DND-41 (cell line): ENCODE measurements around the gene GRID1.

Experiments
- ATAC-seq: fragments of 200-7000 bp; cut with Tn5 transposase; 3 replicates; pipeline ENCODE4 v1.9.1; 2021; ENCODE audit warnings: low read depth; ENCODE audit not compliant: insufficient read depth
- DNase-seq: peaks from one replicate; pipeline ENCODE4 v3.0.0-alpha.2; 2020
- H2AFZ ChIP-seq: 2 replicates; pipeline ENCODE4 v1.6.0; 2012; ENCODE audit warnings: low read depth, low read length
- H3K27ac ChIP-seq: 2 replicates; pipeline ENCODE4 v1.5.1; 2012; ENCODE audit warnings: low read length, inconsistent platforms
- H3K27me3 ChIP-seq: fragments of 200-600 bp; sonication (generic); 2 replicates; pipeline ENCODE4 v1.6.0; 2012; ENCODE audit warnings: low read length, mild to moderate bottlenecking, inconsistent platforms; ENCODE audit not compliant: insufficient read depth, poor library complexity
- H3K36me3 ChIP-seq: 2 replicates; pipeline ENCODE4 v1.5.1; 2012; ENCODE audit warnings: low read length, inconsistent platforms; ENCODE audit not compliant: insufficient read depth
- H3K4me1 ChIP-seq: 2 replicates; pipeline ENCODE4 v1.5.1; 2012; ENCODE audit warnings: mild to moderate bottlenecking, low read length; ENCODE audit not compliant: insufficient read depth
- H3K4me2 ChIP-seq: 2 replicates; pipeline ENCODE4 v1.6.0; 2012; ENCODE audit warnings: mild to moderate bottlenecking, moderate library complexity, low read length, inconsistent platforms; ENCODE audit not compliant: insufficient read depth
- H3K4me3 ChIP-seq, 2 experiments: fragments of 200-600 bp in 1 of 2; shearing (Covaris generic) in 1 of 2; 2 replicates each; pipeline ENCODE4 v1.5.1; 2012 to 2016; ENCODE audit warnings: inconsistent platforms in 2 of 2, low read length in 2 of 2, mild to moderate bottlenecking in 2 of 2, low read depth in 1 of 2, moderate library complexity in 1 of 2
- H3K79me2 ChIP-seq: 2 replicates; pipeline ENCODE4 v1.6.0; 2012; ENCODE audit warnings: low read length, inconsistent platforms; ENCODE audit not compliant: insufficient read depth
- H3K9ac ChIP-seq: 2 replicates; pipeline ENCODE4 v1.6.0; 2012; ENCODE audit warnings: low read depth, mild to moderate bottlenecking, inconsistent platforms, low read length, moderate library complexity
- H3K9me3 ChIP-seq: 2 replicates; pipeline ENCODE4 v1.5.1; 2012; ENCODE audit warnings: low read length, moderate library complexity, mild to moderate bottlenecking, inconsistent platforms; ENCODE audit not compliant: insufficient read depth, severe bottlenecking
- H4K20me1 ChIP-seq: 2 replicates; pipeline ENCODE4 v1.6.0; 2012; ENCODE audit warnings: low read length; ENCODE audit not compliant: insufficient read depth
- CTCF ChIP-seq: IDR thresholded peaks from 2 replicates; pipeline ENCODE4 v1.5.1; 2012; ENCODE audit warnings: borderline replicate concordance, low read length, moderate library complexity, mild to moderate bottlenecking; ENCODE audit not compliant: poor library complexity, severe bottlenecking; ENCODE audit errors: extremely low read depth
- EZH2 ChIP-seq: IDR thresholded peaks from 3 replicates; pipeline ENCODE4 v1.6.1; 2012; ENCODE audit warnings: borderline replicate concordance, low read depth, mild to moderate bottlenecking, moderate library complexity, low read length, inconsistent platforms; ENCODE audit not compliant: severe bottlenecking

GRID1 gene

DNA sequence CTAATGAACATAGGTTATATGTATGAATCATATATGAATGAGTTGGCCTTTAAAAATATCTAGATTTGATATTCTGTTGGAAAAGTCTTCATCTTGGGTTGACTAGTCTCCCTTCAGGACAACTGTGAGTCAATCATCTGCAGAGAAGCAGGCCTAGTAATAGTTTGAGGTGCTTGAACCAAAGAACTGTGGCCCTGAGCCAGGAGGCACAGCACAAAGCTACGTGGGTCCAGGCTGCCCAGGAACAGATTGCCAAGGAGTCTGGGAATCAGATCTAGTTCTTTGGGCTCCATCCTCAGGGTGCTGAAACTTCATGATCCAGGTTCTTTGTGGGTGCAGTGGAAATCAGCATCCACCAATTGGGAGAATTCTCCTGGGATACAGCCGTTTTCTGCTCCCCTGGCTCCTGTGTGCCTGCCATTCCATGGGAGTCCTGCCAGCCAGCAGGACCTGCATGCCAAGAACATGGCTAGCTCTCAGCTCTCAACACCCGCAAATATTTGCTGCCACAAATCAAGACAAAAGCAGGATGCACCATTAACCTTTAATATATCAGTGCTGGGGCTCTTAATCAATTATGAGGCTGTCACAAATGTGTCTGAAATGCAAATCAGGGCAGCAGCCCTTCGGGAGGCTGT lies 709.0 kb downstream of the GRID1 start:
- no peak overlapping the region for H3K9ac ChIP-seq
- H3K27ac ChIP-seq = no peak overlapping the region
- no peaks in the 10 kb centered on the region for H3K79me2 ChIP-seq
- H3K4me1 ChIP-seq = no peaks in the 10 kb centered on the region
- H3K27me3 ChIP-seq = no peaks in the 10 kb centered on the region
- H3K4me2 ChIP-seq = no peak overlapping the region
- ATAC-seq = no peak
- H3K36me3 ChIP-seq = no peaks in the 10 kb centered on the region
- TF ChIP-seq CTCF (no peak), EZH2 (no peak)
- no peaks in the 10 kb centered on the region for H3K9me3 ChIP-seq
- no peak overlapping the region for H2AFZ ChIP-seq
- no peaks in the 10 kb centered on the region for H4K20me1 ChIP-seq
- DNase-seq = no peak
- no peak overlapping the region for H3K4me3 ChIP-seq

- Histone ChIP-seq H3K4me2 (no peak overlapping the region), H3K4me1 (no peaks in the 10 kb centered on the region), H3K79me2 (no peaks in the 10 kb centered on the region), H3K4me3 (no peak overlapping the region), H2AFZ (no peak overlapping the region), H3K27ac (no peak overlapping the region), H3K36me3 (no peaks in the 10 kb centered on the region), H4K20me1 (no peaks in the 10 kb centered on the region), H3K9ac (no peak overlapping the region), H3K9me3 (no peaks in the 10 kb centered on the region), H3K27me3 (no peaks in the 10 kb centered on the region)
- ATAC-seq = no peak
- no peak for TF ChIP-seq EZH2
- TF ChIP-seq CTCF = no peak
- no peak for DNase-seq
Observed at GRCh38 chr10:85655411-85655810, 711.2 kb downstream of the GRID1 start.

GRCh38 chr10:85651497-85651882 lies 715.1 kb downstream of the GRID1 start:
- H3K9ac ChIP-seq = no peak overlapping the region
- no peak overlapping the region for H3K4me3 ChIP-seq
- ATAC-seq = no peak
- DNase-seq = no peak
- no peaks in the 10 kb centered on the region for H3K27me3 ChIP-seq
- no peak overlapping the region for H3K4me2 ChIP-seq
- TF ChIP-seq CTCF (no peak), EZH2 (no peak)
- no peaks in the 10 kb centered on the region for H3K36me3 ChIP-seq
- no peaks in the 10 kb centered on the region for H4K20me1 ChIP-seq
- H3K79me2 ChIP-seq = no peaks in the 10 kb centered on the region
- no peaks in the 10 kb centered on the region for H3K9me3 ChIP-seq
- no peak overlapping the region for H2AFZ ChIP-seq
- H3K4me1 ChIP-seq = no peaks in the 10 kb centered on the region
- H3K27ac ChIP-seq = no peak overlapping the region
